HG03139 (cell line): ENCODE data around the gene TAPBPL.
A peak's percentile ranks its signal among the peaks of the same experiment; 100 is the strongest.

ENCODE experiments used
- ATAC-seq: cut with Tn5 transposase; IDR thresholded peaks from one replicate; pipeline ENCODE4 v1.9.1; 2021; ENCODE audit not compliant: unreplicated experiment

TAPBPL gene

DNA sequence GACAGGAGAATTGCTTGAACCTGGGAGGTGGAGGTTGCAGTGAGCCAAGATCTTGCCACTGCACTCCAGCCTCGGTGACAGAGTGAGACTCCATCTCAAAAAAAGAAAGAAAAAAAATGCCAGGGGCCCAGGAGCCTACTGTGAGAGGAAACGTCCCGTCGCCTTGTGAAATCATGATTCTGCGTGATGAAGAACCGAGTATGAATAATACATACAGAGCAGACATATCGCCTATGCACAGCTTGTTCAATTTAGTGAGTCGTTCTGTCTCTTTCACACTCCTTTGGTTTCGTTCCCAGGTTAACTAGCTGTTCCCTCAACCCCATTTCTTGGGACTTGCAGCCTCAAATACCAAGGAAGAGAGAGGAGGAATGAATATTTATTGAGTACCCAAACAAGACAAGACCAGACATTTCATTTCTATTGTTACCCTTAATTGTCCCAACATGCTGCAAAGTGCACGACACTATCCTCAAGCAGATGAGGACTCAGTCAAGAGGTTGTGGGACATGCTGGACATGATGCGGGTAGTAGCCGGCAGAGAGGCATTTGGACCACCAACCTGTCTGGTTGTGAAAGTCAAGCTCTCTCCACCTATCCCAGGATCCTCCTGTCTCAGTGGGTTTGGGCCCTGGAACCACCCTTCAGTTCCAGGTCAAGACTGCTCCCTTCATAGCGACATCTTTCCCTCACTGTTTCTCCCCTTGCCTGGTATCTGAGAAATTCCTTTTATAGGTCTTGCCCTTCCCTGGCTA is 15.7 kb upstream of the TAPBPL start:
- no peak for ATAC-seq

DNA sequence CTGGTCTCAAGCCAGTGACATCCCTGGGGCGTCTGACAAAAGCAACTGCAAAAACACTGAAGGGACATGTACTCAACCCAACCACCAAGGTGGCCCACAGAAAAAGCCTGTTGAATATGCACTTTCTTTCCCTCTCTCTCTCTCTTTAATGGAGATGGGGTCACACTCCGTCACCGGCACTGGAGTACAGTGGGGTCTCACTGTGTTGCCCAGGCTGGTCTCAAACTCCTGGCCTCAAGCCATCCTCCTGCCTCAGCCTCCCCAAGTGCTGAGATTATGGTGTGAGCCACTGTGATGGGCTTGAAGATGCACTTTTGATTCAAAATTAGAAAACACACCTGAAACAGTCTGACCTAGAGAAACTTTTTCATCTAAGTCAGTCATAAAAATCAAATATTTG is 14.3 kb upstream of the TAPBPL start:
- ATAC-seq, result no peak

DNA sequence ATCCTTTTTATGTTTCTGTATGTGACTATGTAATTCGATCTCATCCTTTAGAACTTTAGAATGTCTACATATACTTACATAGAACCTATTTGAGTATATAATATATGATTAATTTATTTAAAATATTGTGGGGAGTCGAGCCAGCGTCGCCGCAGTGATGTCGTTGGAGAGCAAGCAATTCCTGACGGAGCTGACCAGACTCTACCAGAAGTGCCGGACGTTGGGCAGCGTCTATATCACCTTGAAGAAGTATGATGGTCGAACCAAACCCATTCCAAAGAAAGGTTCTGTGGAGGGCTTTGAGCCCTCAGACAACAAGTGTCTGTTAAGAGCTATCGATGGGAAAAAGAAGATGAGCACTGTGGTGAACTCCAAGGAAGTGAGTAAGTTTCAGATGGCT is 13.5 kb upstream of the TAPBPL start:
- no peak for ATAC-seq

DNA sequence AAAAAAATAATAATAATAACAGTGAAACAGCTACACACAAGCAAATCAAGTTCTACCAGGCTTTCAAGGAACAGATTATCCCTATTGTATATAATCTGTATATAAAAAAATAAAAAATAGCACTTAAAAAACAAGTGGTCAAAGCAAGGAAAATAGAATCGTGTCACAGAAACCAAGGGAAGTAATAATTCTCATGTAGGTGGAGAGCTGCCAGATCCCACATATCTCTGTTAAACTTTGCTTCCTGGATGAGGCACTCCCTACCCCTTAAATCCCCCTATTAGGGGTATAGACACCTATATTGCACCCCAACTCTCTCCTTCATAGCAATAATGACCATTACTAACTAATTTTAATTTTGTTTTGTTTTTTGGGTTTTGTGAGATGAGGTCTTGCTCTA is 11.5 kb upstream of the TAPBPL start:
- no peak for ATAC-seq

DNA sequence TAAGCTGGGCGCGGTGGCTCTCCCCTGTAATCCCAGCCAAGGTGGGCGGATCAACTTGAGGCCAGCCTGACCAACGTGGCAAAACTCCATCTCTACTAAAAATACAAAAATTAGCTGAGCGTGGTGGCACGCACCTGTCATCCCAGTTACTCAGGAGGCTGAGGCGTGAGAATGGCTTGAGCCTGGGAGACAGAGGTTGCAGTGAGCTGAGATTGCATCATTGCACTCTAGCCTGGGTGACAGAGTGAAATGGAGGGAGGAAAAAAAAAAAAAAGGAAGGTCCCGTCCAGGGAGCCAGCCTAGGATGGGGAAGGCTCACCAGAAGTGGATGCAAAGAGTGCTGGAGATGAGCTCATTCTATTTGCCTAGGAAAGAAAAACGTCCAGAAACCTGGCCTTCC is 9.0 kb upstream of the TAPBPL start:
- ATAC-seq, result no peak

DNA sequence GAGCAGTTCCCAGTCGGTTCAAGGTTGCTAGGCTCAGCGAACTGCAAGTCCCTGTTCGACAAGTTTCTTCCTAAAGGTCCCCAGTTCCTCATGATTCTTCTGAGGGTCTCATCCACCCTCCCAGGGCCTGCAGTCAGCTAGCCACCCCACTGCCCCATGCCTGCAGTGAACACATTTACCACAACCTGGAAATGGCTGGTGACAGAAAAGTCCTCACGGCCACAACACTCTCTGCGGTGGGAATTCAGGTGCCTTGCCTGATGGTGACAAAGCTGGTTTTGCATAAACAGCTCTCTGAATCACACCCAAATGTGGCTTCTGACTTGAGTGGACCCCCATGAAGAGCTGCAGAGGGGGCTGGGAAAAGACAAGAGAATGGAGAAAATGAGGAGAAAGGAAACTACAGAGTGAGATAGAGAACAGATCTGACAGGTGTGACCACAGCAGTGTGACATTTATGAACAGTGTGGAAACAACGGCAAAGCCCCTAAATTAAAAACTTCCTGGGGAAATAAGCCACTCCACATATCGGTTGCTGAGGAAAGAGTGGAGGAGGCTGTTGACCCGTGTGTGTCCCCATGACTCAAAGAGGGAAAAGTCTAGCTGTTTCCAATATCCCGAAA is 8.4 kb upstream of the TAPBPL start:
- ATAC-seq, result no peak

DNA sequence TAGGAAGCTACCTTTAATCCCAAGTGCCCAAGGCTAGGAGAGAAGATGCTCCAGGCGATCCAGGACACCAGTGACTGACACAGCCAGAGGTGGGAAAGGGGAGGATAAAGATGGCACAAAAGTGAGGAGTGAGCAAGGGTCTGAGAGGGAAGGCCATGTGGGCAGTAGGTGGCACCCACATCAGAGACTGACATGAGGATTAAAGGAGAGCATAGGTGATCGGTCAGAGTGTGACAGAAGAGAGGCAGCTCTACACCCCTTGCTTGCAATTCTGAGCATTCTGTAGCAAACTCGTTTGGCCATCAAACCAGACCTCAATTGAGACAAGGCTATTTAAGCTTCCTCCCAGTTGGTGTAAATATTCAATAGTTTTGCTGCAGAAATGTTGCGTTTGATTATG is 7.8 kb upstream of the TAPBPL start:
- ATAC-seq, result no peak

DNA sequence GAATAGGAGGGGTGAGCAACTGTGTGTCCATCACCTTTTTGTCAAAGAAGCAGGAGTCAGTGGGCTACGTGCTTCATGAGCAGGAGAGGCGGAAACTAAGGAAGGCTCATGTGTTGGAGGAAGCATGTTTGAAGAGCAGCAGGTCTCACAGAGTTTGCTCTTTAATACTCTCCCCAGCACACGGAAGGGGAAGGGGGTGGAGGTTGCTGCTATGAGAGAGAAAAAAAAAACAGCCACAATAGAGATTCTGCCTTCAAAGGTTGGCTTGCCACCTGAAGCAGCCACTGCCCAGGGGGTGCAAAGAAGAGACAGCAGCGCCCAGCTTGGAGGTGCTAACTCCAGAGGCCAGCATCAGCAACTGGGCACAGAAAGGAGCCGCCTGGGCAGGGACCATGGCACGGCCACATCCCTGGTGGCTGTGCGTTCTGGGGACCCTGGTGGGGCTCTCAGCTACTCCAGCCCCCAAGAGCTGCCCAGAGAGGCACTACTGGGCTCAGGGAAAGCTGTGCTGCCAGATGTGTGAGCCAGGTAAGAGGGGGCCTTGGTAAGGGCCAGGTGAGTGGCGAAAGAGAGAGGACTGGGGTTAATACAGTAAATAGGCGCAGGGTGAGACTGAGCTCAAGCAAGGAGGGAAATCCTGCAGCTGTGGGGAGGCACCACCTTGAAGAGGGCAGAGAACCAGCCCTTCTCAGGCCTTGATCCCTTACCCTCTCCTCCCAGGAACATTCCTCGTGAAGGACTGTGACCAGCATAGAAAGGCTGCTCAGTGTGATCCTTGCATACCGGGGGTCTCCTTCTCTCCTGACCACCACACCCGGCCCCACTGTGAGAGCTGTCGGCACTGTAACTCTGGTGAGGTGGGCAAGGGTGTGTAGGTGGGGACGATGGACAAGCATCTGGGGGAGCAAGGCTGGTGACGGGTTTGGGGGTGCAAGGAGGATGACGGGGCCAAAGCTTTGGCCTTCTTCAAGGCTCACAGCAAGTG is 6.8 kb upstream of the TAPBPL start, which contains the start of gene CD27:
Gene CD27 (plus strand): TSS at position 252 of the 985 bp plus-strand sequence. CDS start 141 bp downstream, at position 393.
- no peak for ATAC-seq

DNA sequence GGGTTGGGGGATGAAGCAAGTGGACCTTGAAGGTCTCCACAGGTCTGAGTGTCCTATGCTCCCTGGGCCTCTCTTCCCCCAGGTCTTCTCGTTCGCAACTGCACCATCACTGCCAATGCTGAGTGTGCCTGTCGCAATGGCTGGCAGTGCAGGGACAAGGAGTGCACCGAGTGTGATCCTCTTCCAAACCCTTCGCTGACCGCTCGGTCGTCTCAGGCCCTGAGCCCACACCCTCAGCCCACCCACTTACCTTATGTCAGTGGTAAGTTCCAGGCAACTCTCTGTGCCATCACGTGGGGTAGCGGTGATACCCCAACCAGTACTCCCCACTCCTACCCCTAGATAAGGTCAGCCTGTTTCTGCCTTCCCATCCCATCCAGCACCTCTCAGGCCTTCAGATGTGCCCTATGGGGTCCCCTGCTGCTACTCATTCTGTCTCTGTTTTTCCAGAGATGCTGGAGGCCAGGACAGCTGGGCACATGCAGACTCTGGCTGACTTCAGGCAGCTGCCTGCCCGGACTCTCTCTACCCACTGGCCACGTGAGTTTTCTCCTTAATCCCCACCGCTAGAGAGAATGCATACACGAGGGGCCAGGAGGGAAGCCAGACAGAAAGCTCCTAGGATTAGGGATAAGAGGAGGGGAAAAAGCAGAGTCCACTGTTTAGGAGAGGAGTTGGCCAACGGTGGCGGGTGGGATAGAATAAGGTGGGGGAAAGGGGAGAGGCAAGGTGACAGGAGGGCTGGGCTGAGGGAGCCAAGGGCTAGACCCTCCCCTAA is 1.6 kb upstream of the TAPBPL start:
- no peak for ATAC-seq

DNA sequence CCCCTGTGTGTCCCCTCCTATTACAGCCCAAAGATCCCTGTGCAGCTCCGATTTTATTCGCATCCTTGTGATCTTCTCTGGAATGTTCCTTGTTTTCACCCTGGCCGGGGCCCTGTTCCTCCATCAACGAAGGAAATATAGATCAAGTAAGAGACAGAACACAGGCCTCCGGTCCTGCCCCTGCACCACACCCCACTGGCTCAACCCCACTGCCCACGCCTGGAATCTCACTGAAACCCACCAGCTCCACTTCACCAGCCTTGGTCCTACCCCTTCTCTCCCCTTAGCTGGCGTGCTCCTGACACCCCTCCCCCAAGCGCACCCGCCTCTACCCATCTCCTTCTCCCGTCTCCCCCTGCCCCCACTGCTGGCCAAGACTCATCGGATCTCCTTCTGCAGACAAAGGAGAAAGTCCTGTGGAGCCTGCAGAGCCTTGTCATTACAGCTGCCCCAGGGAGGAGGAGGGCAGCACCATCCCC is 934 bp upstream of the TAPBPL start:
- ATAC-seq, result peak; percentile 6

DNA sequence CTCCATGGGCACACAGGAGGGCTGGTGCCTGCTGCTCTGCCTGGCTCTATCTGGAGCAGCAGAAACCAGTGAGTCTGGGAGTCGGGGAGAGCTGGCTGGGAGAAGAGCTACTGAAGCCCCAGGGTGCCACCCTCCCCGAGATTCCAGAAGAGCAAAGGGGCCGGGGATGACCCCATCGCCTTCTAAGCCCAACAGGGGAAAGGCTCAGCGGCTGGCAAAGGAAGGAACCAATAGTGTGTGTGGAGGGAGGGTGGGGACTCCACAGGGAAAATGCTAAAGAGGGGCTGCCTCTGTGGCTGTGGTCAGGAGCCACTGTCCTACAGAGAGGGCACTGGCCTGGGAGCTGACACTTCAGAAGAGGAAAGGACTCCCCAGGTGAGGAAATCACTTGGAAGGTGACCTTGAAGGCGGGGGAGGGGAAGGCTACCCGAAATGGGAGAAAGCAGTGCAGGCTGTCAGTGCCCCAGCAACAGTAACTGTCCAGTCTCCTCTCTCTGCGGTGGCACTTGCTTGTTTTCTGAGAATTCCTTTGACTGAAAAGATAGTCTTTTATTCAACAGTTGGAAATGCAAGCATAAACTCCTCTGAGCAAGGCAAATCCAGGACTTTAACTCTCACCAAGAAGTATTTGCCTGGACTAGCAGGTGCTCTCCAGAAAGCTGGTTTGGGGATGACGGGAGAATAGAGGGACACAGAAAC is 552 bp downstream of the TAPBPL start:
- no peak for ATAC-seq

DNA sequence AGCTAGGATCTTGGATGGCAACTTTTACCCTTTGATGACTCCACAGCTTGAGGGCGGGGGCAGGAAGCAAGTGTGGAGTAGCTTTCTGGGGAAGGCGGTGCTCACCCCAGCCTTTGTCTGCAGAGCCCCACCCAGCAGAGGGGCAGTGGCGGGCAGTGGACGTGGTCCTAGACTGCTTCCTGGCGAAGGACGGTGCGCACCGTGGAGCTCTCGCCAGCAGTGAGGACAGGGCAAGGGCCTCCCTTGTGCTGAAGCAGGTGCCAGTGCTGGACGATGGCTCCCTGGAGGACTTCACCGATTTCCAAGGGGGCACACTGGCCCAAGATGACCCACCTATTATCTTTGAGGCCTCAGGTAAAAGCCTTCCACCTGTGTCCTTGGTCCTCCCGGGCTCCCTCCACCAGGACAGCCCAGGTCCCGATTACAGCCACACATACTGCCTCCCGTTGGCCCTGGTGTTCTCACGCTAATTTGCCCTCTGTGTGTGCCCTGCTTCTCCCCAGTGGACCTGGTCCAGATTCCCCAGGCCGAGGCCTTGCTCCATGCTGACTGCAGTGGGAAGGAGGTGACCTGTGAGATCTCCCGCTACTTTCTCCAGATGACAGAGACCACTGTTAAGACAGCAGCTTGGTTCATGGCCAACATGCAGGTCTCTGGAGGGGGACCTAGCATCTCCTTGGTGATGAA is 1.2 kb downstream of the TAPBPL start:
- no peak for ATAC-seq

DNA sequence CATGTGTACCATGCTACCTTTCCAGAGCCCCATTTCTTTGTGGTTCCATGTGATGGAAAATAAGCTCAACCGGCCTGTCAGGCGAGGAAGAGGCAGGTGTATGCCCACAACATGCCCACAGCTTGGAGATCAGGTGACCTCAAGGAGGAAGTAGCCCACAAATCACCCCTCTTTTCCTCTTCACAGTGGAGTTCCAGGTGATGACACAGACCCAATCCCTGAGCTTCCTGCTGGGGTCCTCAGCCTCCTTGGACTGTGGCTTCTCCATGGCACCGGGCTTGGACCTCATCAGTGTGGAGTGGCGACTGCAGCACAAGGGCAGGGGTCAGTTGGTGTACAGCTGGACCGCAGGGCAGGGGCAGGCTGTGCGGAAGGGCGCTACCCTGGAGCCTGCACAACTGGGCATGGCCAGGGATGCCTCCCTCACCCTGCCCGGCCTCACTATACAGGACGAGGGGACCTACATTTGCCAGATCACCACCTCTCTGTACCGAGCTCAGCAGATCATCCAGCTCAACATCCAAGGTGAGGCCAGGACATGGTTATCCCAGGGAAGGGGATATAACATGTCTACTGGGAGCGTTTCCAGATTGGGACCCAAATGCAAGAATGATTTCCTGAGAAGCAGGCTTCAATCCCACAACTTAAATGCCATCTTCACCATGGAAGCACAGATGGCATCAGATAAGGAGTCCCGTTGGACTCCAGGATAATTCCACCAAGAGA is 5.5 kb downstream of the TAPBPL start:
- no peak for ATAC-seq

DNA sequence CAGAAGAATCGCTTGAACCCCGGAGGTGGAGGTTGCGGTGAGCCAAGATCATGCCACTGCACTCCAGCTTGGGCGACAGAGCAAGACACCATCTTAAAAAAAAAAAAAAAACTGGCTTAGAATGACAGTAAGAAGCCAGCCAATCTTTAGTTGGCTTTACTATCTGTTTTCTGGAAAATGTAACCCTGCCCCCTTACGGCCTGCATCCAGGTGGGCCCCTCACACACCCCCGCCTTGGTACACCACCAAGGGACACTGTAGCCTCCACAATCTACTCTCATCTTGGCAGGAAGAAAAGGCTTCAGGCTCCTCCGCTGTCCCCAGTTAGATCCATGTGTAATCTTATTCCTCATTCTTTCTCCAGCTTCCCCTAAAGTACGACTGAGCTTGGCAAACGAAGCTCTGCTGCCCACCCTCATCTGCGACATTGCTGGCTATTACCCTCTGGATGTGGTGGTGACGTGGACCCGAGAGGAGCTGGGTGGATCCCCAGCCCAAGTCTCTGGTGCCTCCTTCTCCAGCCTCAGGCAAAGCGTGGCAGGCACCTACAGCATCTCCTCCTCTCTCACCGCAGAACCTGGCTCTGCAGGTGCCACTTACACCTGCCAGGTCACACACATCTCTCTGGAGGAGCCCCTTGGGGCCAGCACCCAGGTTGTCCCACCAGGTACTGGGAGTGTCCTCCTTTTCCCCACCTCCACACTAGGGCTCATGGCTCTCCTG is 6.6 kb downstream of the TAPBPL start:
- ATAC-seq, result no peak

DNA sequence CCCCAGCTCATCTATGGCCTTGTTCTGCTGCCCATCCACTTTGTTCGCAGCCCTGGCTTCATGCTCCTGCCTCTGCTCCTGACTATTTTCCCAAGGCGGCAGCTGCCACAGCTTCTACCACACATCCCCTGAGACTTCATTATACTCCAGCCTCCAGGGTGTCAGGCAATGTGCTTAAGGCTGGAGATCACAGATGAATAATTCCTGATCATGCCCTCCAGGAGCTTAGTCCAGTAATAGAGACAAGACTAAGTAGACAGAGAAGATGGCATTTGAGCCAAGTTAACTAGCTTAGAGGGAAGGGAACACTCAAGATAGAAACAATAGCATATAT is 7.1 kb downstream of the TAPBPL start:
- no peak for ATAC-seq

DNA sequence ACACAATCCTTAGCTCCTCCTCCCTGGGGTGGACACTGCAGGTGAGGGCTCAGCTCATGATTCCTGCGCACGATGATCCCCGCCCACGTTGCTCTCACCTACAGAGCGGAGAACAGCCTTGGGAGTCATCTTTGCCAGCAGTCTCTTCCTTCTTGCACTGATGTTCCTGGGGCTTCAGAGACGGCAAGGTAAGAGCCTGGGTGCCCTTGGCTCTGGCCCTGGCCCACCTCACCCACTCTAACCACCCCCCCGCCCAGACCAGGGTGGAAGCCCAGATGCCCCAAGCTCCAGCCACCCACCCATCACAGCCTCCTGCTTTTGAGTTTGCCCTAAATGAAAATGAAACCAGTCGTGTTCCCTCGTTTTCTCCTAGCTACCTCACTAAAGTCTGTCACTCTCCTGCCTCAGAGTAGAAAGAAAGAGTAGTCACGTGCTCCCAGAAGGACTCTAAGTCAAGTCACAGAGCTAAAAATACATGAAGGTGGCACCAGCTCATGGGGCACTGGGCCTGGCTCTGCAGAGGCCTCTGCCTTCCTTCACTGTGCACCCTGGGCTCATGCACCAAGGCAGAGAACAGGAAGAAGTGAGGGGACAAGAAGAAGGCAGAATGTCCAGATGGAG is 9.0 kb downstream of the TAPBPL start:
- ATAC-seq, result no peak

DNA sequence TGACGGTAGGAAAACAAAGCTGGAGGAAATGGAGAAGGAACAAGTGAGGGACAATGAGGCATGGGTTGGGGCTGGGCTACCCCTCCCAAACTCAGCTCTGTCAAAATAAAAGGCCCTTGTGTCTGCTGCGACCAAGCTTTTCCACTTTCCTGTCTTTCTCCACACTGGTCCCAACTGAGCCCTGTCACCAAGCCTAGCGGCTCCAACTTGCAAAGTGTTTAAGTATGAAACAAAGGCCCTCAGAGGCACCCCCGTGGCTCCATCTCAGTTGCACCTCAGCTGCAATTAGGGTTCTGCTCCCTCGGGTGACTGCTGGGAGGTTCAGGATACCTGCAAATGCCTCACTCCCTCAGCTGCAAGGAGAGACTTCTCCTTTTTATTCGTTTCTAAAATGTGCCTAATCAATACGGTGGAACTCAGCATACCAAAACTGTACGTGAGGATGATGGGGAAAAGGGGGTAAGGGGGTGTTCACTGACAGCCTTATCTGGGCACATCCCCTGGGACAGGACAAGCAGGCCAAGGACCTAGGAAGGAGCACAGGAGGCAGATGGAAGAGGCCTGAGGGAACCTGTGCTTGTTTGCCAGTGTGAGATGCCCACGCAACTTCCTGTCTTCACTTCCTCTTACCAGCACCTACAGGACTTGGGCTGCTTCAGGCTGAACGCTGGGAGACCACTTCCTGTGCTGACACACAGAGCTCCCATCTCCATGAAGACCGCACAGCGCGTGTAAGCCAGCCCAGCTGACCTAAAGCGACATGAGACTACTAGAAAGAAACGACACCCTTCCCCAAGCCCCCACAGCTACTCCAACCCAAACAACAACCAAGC is 9.8 kb downstream of the TAPBPL start:
- peak; percentile 80 for ATAC-seq
